Adrenal gland (tissue), 12 donors: ENCODE data around the gene KCNAB2. TPM values are rescaled to one million over a fixed set of nuclear protein-coding genes. Genes with fewer than 3 reads are reported as not detected.

Experiments
- DNase-seq, 7 donors: peaks; one replicate each; pipeline ENCODE4 v3.0.0-alpha.2; 2019 to 2020
- H3K27ac ChIP-seq, 5 donors: fragments of 200-600 bp; sonication (generic) in 4 of 5; 1 replicate in 3 of 5; 2 replicates in 2 of 5; pipeline versions ENCODE4 v1.5.1 to v1.8.0; 2016 to 2020; ENCODE audit warnings: mild to moderate bottlenecking in 1 of 5
- H3K27me3 ChIP-seq: fragments of 200-600 bp; 2 replicates; pipeline ENCODE4 v1.8.0; 2021
- H3K36me3 ChIP-seq, 2 donors: fragments of 200-600 bp; replicated peaks in 1 of 2; 1 replicate in 1 of 2; 2 replicates in 1 of 2; pipeline versions ENCODE4 v1.5.1 to v1.8.0; 2018 to 2022
- H3K4me1 ChIP-seq, 2 donors: fragments of 200-600 bp; replicated peaks in 1 of 2; 1 replicate in 1 of 2; 2 replicates in 1 of 2; pipeline versions ENCODE4 v1.5.1 to v1.8.0; 2018 to 2021
- H3K4me3 ChIP-seq, 4 donors: fragments of 200-600 bp; sonication (generic) in 3 of 4; one replicate each; pipeline ENCODE4 v1.5.1; 2016 to 2018
- H3K9me3 ChIP-seq, 3 donors: fragments of 200-600 bp; sonication (generic) in 1 of 3; replicated peaks in 1 of 3; 1 replicate in 2 of 3; 2 replicates in 1 of 3; pipeline versions ENCODE4 v1.5.1 to v1.8.0; 2016 to 2021
- POLR2A ChIP-seq, 2 donors: fragments of 450-650 bp; IDR thresholded peaks; one replicate each; pipeline ENCODE4 v1.6.1; 2017; ENCODE audit warnings: antibody characterized with exemption in 2 of 2, mild to moderate bottlenecking in 2 of 2, moderate library complexity in 1 of 2
- WGBS, 4 donors: extraction: QIAGEN DNeasy Blood & Tissue Kit in 2 of 4; methylation state at CpG; one replicate each; pipeline versions ENCODE4 v1.1.5 to v1.1.7; 2013 to 2017; 5-methylcytosine and 5-hydroxymethylcytosine counted together
- intact Hi-C, 2 donors: fragments of 100-400 bp; cut with DNase I; formaldehyde crosslinking; loops; one replicate each; pipeline versions ENCODE4 v1.14.1 to v1.15.0; 2022 to 2023
- polyA plus RNA-seq, 3 donors: library from polyadenylated mRNA; stranded (reverse); fragments of 200-250 nt in 2 of 3; fragments of 350-450 nt in 1 of 3; fragmentation: Illumina TruSeq in 1 of 3; extraction: RNeasy Lipid Tissue Mini Kit (QIAGEN cat#74804) in 1 of 3; gene quantifications; one replicate each; pipeline ENCODE4 v1.2.3, GENCODE V29; 2013 to 2014
- total RNA-seq, 9 donors: library from RNA; depleted of rRNA in 4 of 9; stranded (reverse); fragments of >200 nt in 4 of 9; fragments of 120-200 nt in 1 of 9; fragmentation: NEBNext Ultra II Directional in 1 of 9; extraction: Animal tissue kit (Norgen Biotek cat#: 25700) in 1 of 9; gene quantifications; one replicate each; pipeline versions ENCODE4 v1.1.0 to v1.2.4, GENCODE V29; 2013 to 2023
- TF ChIP-seq, protein P1 (sequence below), 6 experiments: fragments of 450-650 bp in 4 of 6; fragments of 200-600 bp in 2 of 6; sonication (generic) in 1 of 6; IDR thresholded peaks; 1 replicate in 5 of 6; 2 replicates in 1 of 6; pipeline versions ENCODE4 v1.5.1 to v1.8.0; 2016 to 2021; ENCODE audit warnings: antibody characterized with exemption in 6 of 6, mild to moderate bottlenecking in 2 of 6, moderate library complexity in 1 of 6
- donor health status: healthy with polysubstance abuse.
- donor health status: Bipolar disorder and iron deficiency.
- donor health status: DM: yes; HTN: yes; CAD: no.
- donor health status: DM: no; HTN: no; CAD: no.
- donor health status: DM: no; HTN: no; CAD: no.
- donor health status: DM: yes; HTN: yes; CAD: no.

Gene KCNAB2
- total and polyA plus RNA-seq, 12 donors, result 2.2 to 48.0 (median 16.8) TPM

GRCh38 chr1:6105218-6105679 lies 59.6 kb downstream of the KCNAB2 start:
- H3K36me3 ChIP-seq, result no peaks in the 10 kb centered on the region
- no peak for TF ChIP-seq POLR2A (IDR thresholded peaks at IDR 0.05)
- TF ChIP-seq, protein P1, sequence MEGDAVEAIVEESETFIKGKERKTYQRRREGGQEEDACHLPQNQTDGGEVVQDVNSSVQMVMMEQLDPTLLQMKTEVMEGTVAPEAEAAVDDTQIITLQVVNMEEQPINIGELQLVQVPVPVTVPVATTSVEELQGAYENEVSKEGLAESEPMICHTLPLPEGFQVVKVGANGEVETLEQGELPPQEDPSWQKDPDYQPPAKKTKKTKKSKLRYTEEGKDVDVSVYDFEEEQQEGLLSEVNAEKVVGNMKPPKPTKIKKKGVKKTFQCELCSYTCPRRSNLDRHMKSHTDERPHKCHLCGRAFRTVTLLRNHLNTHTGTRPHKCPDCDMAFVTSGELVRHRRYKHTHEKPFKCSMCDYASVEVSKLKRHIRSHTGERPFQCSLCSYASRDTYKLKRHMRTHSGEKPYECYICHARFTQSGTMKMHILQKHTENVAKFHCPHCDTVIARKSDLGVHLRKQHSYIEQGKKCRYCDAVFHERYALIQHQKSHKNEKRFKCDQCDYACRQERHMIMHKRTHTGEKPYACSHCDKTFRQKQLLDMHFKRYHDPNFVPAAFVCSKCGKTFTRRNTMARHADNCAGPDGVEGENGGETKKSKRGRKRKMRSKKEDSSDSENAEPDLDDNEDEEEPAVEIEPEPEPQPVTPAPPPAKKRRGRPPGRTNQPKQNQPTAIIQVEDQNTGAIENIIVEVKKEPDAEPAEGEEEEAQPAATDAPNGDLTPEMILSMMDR (IDR thresholded peaks at IDR 0.05), result no peak
- H3K4me3 ChIP-seq, result no peak overlapping the region
- WGBS, 4 donors, result 61 to 73% (median 64%) methylated on average over 11 to 12 of the region's 12 CpGs
- no peak overlapping the region for H3K27ac ChIP-seq
- no peaks in the 10 kb centered on the region for H3K9me3 ChIP-seq
- peaks cover 7% of the 10 kb centered on the region for H3K27me3 ChIP-seq
- intact Hi-C loops, result no loop called here
- no peaks in the 10 kb centered on the region for H3K4me1 ChIP-seq
- DNase-seq, result no peak

- Histone ChIP-seq H3K4me3 (no peak overlapping the region), H3K36me3 (no peaks in the 10 kb centered on the region), H3K4me1 (no peaks in the 10 kb centered on the region), H3K9me3 (no peaks in the 10 kb centered on the region), H3K27ac (no peak overlapping the region), H3K27me3 (peaks cover 7% of the 10 kb centered on the region)
- TF ChIP-seq, protein P1 (IDR thresholded peaks at IDR 0.05), result no peak
- TF ChIP-seq POLR2A (IDR thresholded peaks at IDR 0.05), result no peak
- DNase-seq, result no peak
- WGBS, 4 donors, result 67 to 86% (median 81%) methylated on average over 5 to 7 of the region's 7 CpGs
- intact Hi-C loops, result no loop called here
Measured at GRCh38 chr1:6105763-6106162, 60.1 kb downstream of the KCNAB2 start.

- TF ChIP-seq, protein P1 (IDR thresholded peaks at IDR 0.05), result no peak
- no peak for TF ChIP-seq POLR2A (IDR thresholded peaks at IDR 0.05)
- DNase-seq, result no peak
Measured at GRCh38 chr1:6106321-6106731, 60.6 kb downstream of the KCNAB2 start.

GRCh38 chr1:6106977-6107376 lies 61.3 kb downstream of the KCNAB2 start:
- H3K4me1 ChIP-seq, result no peaks in the 10 kb centered on the region
- intact Hi-C loops, result no loop called here
- no peak overlapping the region for H3K4me3 ChIP-seq
- TF ChIP-seq, protein P1 (IDR thresholded peaks at IDR 0.05), result no peak
- no peak for TF ChIP-seq POLR2A (IDR thresholded peaks at IDR 0.05)
- no peak for DNase-seq
- H3K27ac ChIP-seq, result no peak overlapping the region
- H3K9me3 ChIP-seq, result no peaks in the 10 kb centered on the region
- 91 to 94% (median 92%) methylated on average over 6 of the region's 6 CpGs for WGBS, 4 donors
- H3K27me3 ChIP-seq, result peaks cover 4% of the 10 kb centered on the region
- H3K36me3 ChIP-seq, result no peaks in the 10 kb centered on the region

More at GRCh38 chr1:6106321-6106731, 60.6 kb downstream of the KCNAB2 start:
- H3K4me1 ChIP-seq, result no peaks in the 10 kb centered on the region
- H3K36me3 ChIP-seq, result no peaks in the 10 kb centered on the region
- H3K9me3 ChIP-seq, result no peaks in the 10 kb centered on the region
- no peak overlapping the region for H3K27ac ChIP-seq
- peaks cover 7% of the 10 kb centered on the region for H3K27me3 ChIP-seq
- 88 to 90% (median 89%) methylated on average over 18 to 28 of the region's 28 CpGs for WGBS, 4 donors
- intact Hi-C loops, result no loop called here
- H3K4me3 ChIP-seq, result no peak overlapping the region
